Glutamatergic neuron (in vitro differentiated cells): Measurements from ENCODE around the gene C1QL3. TPM values are rescaled to one million over a fixed set of nuclear protein-coding genes. Genes with fewer than 3 reads are reported as not detected.

ENCODE experiments used
- DNase-seq: peaks from one replicate; pipeline ENCODE4 v3.0.0; 2022
- H3K27ac Mint-ChIP-seq: one replicate; pipeline ENCODE4 v1.8.0; 2020; ENCODE audit warnings: mild to moderate bottlenecking, mixed read lengths, inconsistent platforms; ENCODE audit not compliant: unreplicated experiment
- H3K27me3 Mint-ChIP-seq: one replicate; pipeline ENCODE4 v1.8.0; 2020; ENCODE audit warnings: mild to moderate bottlenecking, moderate library complexity, mixed read lengths, inconsistent platforms; ENCODE audit not compliant: unreplicated experiment
- H3K36me3 Mint-ChIP-seq: one replicate; pipeline ENCODE4 v1.8.0; 2020; ENCODE audit warnings: mild to moderate bottlenecking, mixed read lengths, inconsistent platforms; ENCODE audit not compliant: unreplicated experiment
- H3K4me1 Mint-ChIP-seq: one replicate; pipeline ENCODE4 v1.8.0; 2020; ENCODE audit warnings: mild to moderate bottlenecking, low read depth, mixed read lengths, inconsistent platforms; ENCODE audit not compliant: unreplicated experiment
- H3K4me3 Mint-ChIP-seq: one replicate; pipeline ENCODE4 v1.8.0; 2020; ENCODE audit warnings: mild to moderate bottlenecking, mixed read lengths, inconsistent platforms; ENCODE audit not compliant: unreplicated experiment
- H3K9me3 Mint-ChIP-seq: one replicate; pipeline ENCODE4 v1.8.0; 2020; ENCODE audit warnings: mild to moderate bottlenecking, moderate library complexity, mixed read lengths, inconsistent platforms; ENCODE audit not compliant: unreplicated experiment
- total RNA-seq: library from RNA; stranded (reverse); fragmentation: NEBNext Ultra II Directional; extraction: Animal tissue kit (Norgen Biotek cat#: 25700); gene quantifications from one replicate; pipeline ENCODE4 v1.2.1, GENCODE V29; 2021; ENCODE audit not compliant: unreplicated experiment
- TF ChIP-seq, protein P1 (sequence below): fragments of 200-600 bp; sonication (generic); IDR thresholded peaks from one replicate; pipeline ENCODE4 v1.5.0; 2021; ENCODE audit not compliant: partially characterized antibody, unreplicated experiment

C1QL3 gene
- total RNA-seq, 1 donor from 2014 or later, result not detected

- no peak overlapping the region for H3K4me3 Mint-ChIP-seq
- H3K27me3 Mint-ChIP-seq, result peaks cover 4% of the 10 kb centered on the region
- H3K9me3 Mint-ChIP-seq, result no peaks in the 10 kb centered on the region
- no peaks in the 10 kb centered on the region for H3K4me1 Mint-ChIP-seq
- H3K27ac Mint-ChIP-seq, result no peak overlapping the region
- H3K36me3 Mint-ChIP-seq, result peaks cover 9% of the 10 kb centered on the region
- TF ChIP-seq, protein P1, sequence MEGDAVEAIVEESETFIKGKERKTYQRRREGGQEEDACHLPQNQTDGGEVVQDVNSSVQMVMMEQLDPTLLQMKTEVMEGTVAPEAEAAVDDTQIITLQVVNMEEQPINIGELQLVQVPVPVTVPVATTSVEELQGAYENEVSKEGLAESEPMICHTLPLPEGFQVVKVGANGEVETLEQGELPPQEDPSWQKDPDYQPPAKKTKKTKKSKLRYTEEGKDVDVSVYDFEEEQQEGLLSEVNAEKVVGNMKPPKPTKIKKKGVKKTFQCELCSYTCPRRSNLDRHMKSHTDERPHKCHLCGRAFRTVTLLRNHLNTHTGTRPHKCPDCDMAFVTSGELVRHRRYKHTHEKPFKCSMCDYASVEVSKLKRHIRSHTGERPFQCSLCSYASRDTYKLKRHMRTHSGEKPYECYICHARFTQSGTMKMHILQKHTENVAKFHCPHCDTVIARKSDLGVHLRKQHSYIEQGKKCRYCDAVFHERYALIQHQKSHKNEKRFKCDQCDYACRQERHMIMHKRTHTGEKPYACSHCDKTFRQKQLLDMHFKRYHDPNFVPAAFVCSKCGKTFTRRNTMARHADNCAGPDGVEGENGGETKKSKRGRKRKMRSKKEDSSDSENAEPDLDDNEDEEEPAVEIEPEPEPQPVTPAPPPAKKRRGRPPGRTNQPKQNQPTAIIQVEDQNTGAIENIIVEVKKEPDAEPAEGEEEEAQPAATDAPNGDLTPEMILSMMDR, result no peak
- no peak for DNase-seq
Observed at GRCh38 chr10:16559236-16559773, 37.6 kb upstream of the C1QL3 start.

DNA sequence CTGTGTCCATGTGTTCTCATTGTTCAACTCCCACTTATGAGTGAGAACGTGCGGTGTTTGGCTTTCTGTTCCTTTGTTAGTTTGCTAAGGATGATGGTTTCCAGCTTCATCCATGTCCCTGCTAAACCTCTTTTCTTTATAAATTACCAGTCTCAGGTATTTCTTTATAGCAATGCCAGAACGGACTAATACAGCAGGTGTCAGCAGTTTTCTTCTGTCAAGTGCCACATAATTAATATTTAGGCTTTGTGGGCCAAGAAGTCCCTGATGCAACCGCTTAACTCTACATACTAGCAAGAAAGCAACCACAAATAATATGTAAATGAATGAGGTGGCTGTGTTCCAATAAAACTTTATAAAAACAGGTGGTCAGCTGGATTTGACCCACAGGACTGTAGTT is 26.3 kb upstream of the C1QL3 start:
- H3K4me3 Mint-ChIP-seq, result no peak overlapping the region
- H3K4me1 Mint-ChIP-seq, result peaks cover 6% of the 10 kb centered on the region
- peaks cover 2% of the 10 kb centered on the region for H3K27me3 Mint-ChIP-seq
- H3K9me3 Mint-ChIP-seq, result no peaks in the 10 kb centered on the region
- H3K27ac Mint-ChIP-seq, result no peak overlapping the region
- no peaks in the 10 kb centered on the region for H3K36me3 Mint-ChIP-seq
- no peak for DNase-seq
- TF ChIP-seq, protein P1, result no peak

- TF ChIP-seq, protein P1, result peak; percentile 74
- Mint-ChIP-seq H3K4me3 (no peak overlapping the region), H3K4me1 (peaks cover 8% of the 10 kb centered on the region), H3K27me3 (peaks cover 4% of the 10 kb centered on the region), H3K9me3 (no peaks in the 10 kb centered on the region), H3K36me3 (no peaks in the 10 kb centered on the region), H3K27ac (peak overlapping the region; percentile 44)
- no peak for DNase-seq
Observed at GRCh38 chr10:16545116-16545736, 23.5 kb upstream of the C1QL3 start.

DNA sequence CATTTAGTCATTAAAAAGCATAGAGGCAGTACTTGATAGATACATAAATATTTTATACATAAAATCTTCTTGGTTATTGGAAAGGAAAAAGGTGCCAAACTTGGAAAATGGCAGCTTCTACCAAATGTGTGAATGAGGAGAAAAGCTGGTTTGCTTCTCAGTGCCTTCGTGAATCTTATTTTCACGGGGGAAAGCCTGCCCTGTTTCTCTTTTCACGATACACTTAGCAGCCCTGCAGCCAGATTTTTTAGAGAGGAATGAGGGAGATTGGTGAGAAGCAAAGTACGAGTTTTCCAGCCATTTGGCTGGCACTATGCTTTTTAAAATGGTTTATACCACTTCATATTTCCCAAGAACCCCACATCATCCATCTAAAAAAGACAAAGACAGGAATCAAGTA is 22.9 kb upstream of the C1QL3 start:
- TF ChIP-seq, protein P1, result no peak
- no peak overlapping the region for H3K4me3 Mint-ChIP-seq

DNA sequence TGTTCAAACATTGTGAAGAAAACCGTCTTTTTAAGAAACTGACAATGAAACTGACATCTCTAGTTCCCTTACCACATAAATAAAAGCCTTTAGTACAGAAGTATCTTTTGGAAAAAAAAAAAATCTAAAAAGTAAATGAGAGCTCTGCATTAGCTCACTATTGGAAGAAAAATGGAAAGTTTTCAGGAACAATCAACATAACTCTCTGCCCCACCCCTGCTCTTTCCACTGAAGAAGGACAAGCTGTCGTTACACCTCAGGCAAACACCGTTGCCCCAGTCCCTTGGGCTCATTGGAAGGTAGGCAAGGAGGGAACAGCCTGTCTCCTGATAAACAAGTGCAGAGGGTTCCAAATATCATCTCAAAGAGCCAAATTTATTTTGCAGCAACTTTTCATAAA is 22.4 kb upstream of the C1QL3 start:
- H3K27me3 Mint-ChIP-seq, result peaks cover 4% of the 10 kb centered on the region
- no peaks in the 10 kb centered on the region for H3K36me3 Mint-ChIP-seq
- TF ChIP-seq, protein P1, result no peak
- peaks cover 8% of the 10 kb centered on the region for H3K4me1 Mint-ChIP-seq
- DNase-seq, result no peak
- H3K4me3 Mint-ChIP-seq, result no peak overlapping the region
- no peak overlapping the region for H3K27ac Mint-ChIP-seq
- no peaks in the 10 kb centered on the region for H3K9me3 Mint-ChIP-seq

More for the DNA sequence above, 22.9 kb upstream of the C1QL3 start:
- no peak for DNase-seq
- Mint-ChIP-seq H3K36me3 (no peaks in the 10 kb centered on the region), H3K9me3 (no peaks in the 10 kb centered on the region), H3K4me1 (peaks cover 8% of the 10 kb centered on the region), H3K27me3 (peaks cover 4% of the 10 kb centered on the region), H3K27ac (no peak overlapping the region)
